Immature natural killer cell (primary cell): ENCODE results near the gene POC1A. TPM values are rescaled to one million over a fixed set of nuclear protein-coding genes. Genes with fewer than 3 reads are reported as not detected.
A peak's percentile ranks its signal among the peaks of the same experiment; 100 is the strongest.

Experiments used
- DNase-seq, 3 donors: peaks; one replicate each; pipeline ENCODE4 v3.0.0; 2022; ENCODE audit warnings: mixed read lengths in 1 of 3
- H3K27ac Mint-ChIP-seq, 6 donors: one replicate each; pipeline ENCODE4 v1.8.0; 2020; ENCODE audit warnings: mixed read lengths in 6 of 6, mild to moderate bottlenecking in 5 of 6, inconsistent platforms in 4 of 6, moderate library complexity in 3 of 6
- H3K27me3 Mint-ChIP-seq, 3 donors: one replicate each; pipeline ENCODE4 v1.8.0; 2020 to 2021; ENCODE audit warnings: low read depth in 3 of 3, mild to moderate bottlenecking in 3 of 3, mixed read lengths in 3 of 3, moderate library complexity in 3 of 3, inconsistent platforms in 1 of 3
- H3K36me3 Mint-ChIP-seq, 3 donors: one replicate each; pipeline ENCODE4 v1.8.0; 2020; ENCODE audit warnings: mixed read lengths in 3 of 3, inconsistent platforms in 2 of 3, mild to moderate bottlenecking in 2 of 3
- H3K4me1 Mint-ChIP-seq, 2 donors: one replicate each; pipeline ENCODE4 v1.8.0; 2020; ENCODE audit warnings: inconsistent platforms in 2 of 2, mild to moderate bottlenecking in 2 of 2, mixed read lengths in 2 of 2, moderate library complexity in 1 of 2
- H3K4me3 Mint-ChIP-seq, 5 donors: one replicate each; pipeline ENCODE4 v1.8.0; 2020; ENCODE audit warnings: mild to moderate bottlenecking in 5 of 5, mixed read lengths in 5 of 5, inconsistent platforms in 3 of 5, moderate library complexity in 3 of 5
- H3K9me3 Mint-ChIP-seq, 6 donors: one replicate each; pipeline ENCODE4 v1.8.0; 2020; ENCODE audit warnings: mild to moderate bottlenecking in 6 of 6, mixed read lengths in 6 of 6, inconsistent platforms in 4 of 6, moderate library complexity in 3 of 6
- polyA plus RNA-seq, 3 donors: library from polyadenylated mRNA; unstranded; fragments of 300-500 nt; fragmentation: Illumina TruSeq; gene quantifications; one replicate each; pipeline ENCODE4 v1.2.3, GENCODE V29; 2021

POC1A gene
- polyA plus RNA-seq, 3 donors from 2014 or later = 2.9 to 4.0 TPM; not detected in 1

GRCh38 chr3:52144034-52144795, 10.0 kb downstream of the POC1A start:
- H3K9me3 Mint-ChIP-seq = no peaks in the 10 kb centered on the region
- H3K27ac Mint-ChIP-seq = peak overlapping the region in 5 of 6 donors; percentile 42 to 75 (median 61)
- no peaks in the 10 kb centered on the region for H3K36me3 Mint-ChIP-seq
- H3K27me3 Mint-ChIP-seq = peaks cover 0 to 1% (median 0%) of the 10 kb centered on the region in 3 donors
- H3K4me3 Mint-ChIP-seq = no peak overlapping the region
- H3K4me1 Mint-ChIP-seq = peaks cover 6 to 7% of the 10 kb centered on the region in 2 donors
- peak; percentile 78 to 84 (median 80) for DNase-seq

GRCh38 chr3:52143616-52144015, 10.6 kb downstream of the POC1A start:
- Mint-ChIP-seq H3K36me3 (no peaks in the 10 kb centered on the region), H3K4me1 (peaks cover 6 to 7% of the 10 kb centered on the region in 2 donors), H3K27ac (peak overlapping the region in 1 of 6 donors; percentile 45), H3K27me3 (peaks cover 0 to 1% (median 0%) of the 10 kb centered on the region in 3 donors), H3K9me3 (no peaks in the 10 kb centered on the region), H3K4me3 (no peak overlapping the region)
- DNase-seq = no peak

GRCh38 chr3:52143156-52143555, 11.1 kb downstream of the POC1A start:
- H3K9me3 Mint-ChIP-seq = no peaks in the 10 kb centered on the region
- peaks cover 0 to 1% (median 0%) of the 10 kb centered on the region in 3 donors for H3K27me3 Mint-ChIP-seq
- H3K36me3 Mint-ChIP-seq = no peaks in the 10 kb centered on the region
- peaks cover 6 to 7% of the 10 kb centered on the region in 2 donors for H3K4me1 Mint-ChIP-seq
- peak overlapping the region in 1 of 6 donors; percentile 22 for H3K27ac Mint-ChIP-seq
- no peak for DNase-seq
- no peak overlapping the region for H3K4me3 Mint-ChIP-seq

GRCh38 chr3:52141751-52142150, 12.5 kb downstream of the POC1A start:
- H3K4me1 Mint-ChIP-seq = peaks cover 6 to 7% of the 10 kb centered on the region in 2 donors
- no peak for DNase-seq

GRCh38 chr3:52140769-52141168, 13.5 kb downstream of the POC1A start:
- H3K4me1 Mint-ChIP-seq = peaks cover 6 to 7% of the 10 kb centered on the region in 2 donors
- H3K27ac Mint-ChIP-seq = peak overlapping the region in 2 of 6 donors; percentile 7 to 14
- no peaks in the 10 kb centered on the region for H3K9me3 Mint-ChIP-seq
- H3K27me3 Mint-ChIP-seq = peaks cover 0 to 1% (median 0%) of the 10 kb centered on the region in 3 donors
- H3K36me3 Mint-ChIP-seq = no peaks in the 10 kb centered on the region
- DNase-seq = no peak
- no peak overlapping the region for H3K4me3 Mint-ChIP-seq

More at GRCh38 chr3:52141751-52142150, 12.5 kb downstream of the POC1A start:
- Mint-ChIP-seq H3K36me3 (no peaks in the 10 kb centered on the region), H3K27ac (no peak overlapping the region), H3K27me3 (peaks cover 0 to 1% (median 0%) of the 10 kb centered on the region in 3 donors), H3K4me3 (no peak overlapping the region), H3K9me3 (no peaks in the 10 kb centered on the region)

GRCh38 chr3:52140000-52140399, 14.2 kb downstream of the POC1A start:
- no peak for DNase-seq
- no peaks in the 10 kb centered on the region for H3K36me3 Mint-ChIP-seq
- H3K27ac Mint-ChIP-seq = no peak overlapping the region
- peaks cover 0 to 1% (median 0%) of the 10 kb centered on the region in 3 donors for H3K27me3 Mint-ChIP-seq
- peaks cover 7 to 8% of the 10 kb centered on the region in 2 donors for H3K4me1 Mint-ChIP-seq
- no peaks in the 10 kb centered on the region for H3K9me3 Mint-ChIP-seq
- no peak overlapping the region for H3K4me3 Mint-ChIP-seq

- H3K27me3 Mint-ChIP-seq = peaks cover 0 to 2% (median 0%) of the 10 kb centered on the region in 3 donors
- H3K4me3 Mint-ChIP-seq = no peak overlapping the region
- no peaks in the 10 kb centered on the region for H3K36me3 Mint-ChIP-seq
- DNase-seq = no peak
- no peak overlapping the region for H3K27ac Mint-ChIP-seq
- no peaks in the 10 kb centered on the region for H3K9me3 Mint-ChIP-seq
- peaks cover 6 to 8% of the 10 kb centered on the region in 2 donors for H3K4me1 Mint-ChIP-seq
Measured at GRCh38 chr3:52137311-52137710, 16.9 kb downstream of the POC1A start.

GRCh38 chr3:52136513-52136912, 17.7 kb downstream of the POC1A start:
- H3K4me1 Mint-ChIP-seq = peaks cover 6 to 8% of the 10 kb centered on the region in 2 donors
- H3K27me3 Mint-ChIP-seq = peaks cover 0 to 2% (median 0%) of the 10 kb centered on the region in 3 donors
- H3K27ac Mint-ChIP-seq = no peak overlapping the region
- H3K4me3 Mint-ChIP-seq = no peak overlapping the region
- no peaks in the 10 kb centered on the region for H3K9me3 Mint-ChIP-seq
- DNase-seq = no peak
- no peaks in the 10 kb centered on the region for H3K36me3 Mint-ChIP-seq

- Mint-ChIP-seq H3K27ac (peak overlapping the region in 1 of 6 donors; percentile 53), H3K4me3 (no peak overlapping the region), H3K36me3 (no peaks in the 10 kb centered on the region), H3K9me3 (no peaks in the 10 kb centered on the region), H3K27me3 (peaks cover 0 to 2% (median 0%) of the 10 kb centered on the region in 3 donors), H3K4me1 (peaks cover 6 to 8% of the 10 kb centered on the region in 2 donors)
- no peak for DNase-seq
Measured at GRCh38 chr3:52135332-52135731, 18.9 kb downstream of the POC1A start.

GRCh38 chr3:52134761-52135160, 19.5 kb downstream of the POC1A start:
- Mint-ChIP-seq H3K4me1 (peaks cover 6 to 8% of the 10 kb centered on the region in 2 donors), H3K27me3 (peaks cover 0 to 2% (median 0%) of the 10 kb centered on the region in 3 donors), H3K4me3 (no peak overlapping the region), H3K27ac (peak overlapping the region in 4 of 6 donors; percentile 53 to 75 (median 65)), H3K36me3 (no peaks in the 10 kb centered on the region), H3K9me3 (no peaks in the 10 kb centered on the region)
- no peak for DNase-seq

- H3K36me3 Mint-ChIP-seq = no peaks in the 10 kb centered on the region
- no peak overlapping the region for H3K4me3 Mint-ChIP-seq
- peaks cover 6 to 8% of the 10 kb centered on the region in 2 donors for H3K4me1 Mint-ChIP-seq
- no peak for DNase-seq
- H3K27me3 Mint-ChIP-seq = peaks cover 0 to 2% (median 0%) of the 10 kb centered on the region in 3 donors
- no peak overlapping the region for H3K27ac Mint-ChIP-seq
- H3K9me3 Mint-ChIP-seq = no peaks in the 10 kb centered on the region
Measured at GRCh38 chr3:52132930-52133329, 21.3 kb downstream of the POC1A start.

GRCh38 chr3:52132041-52132440, 22.2 kb downstream of the POC1A start:
- Mint-ChIP-seq H3K4me1 (peaks cover 6 to 8% of the 10 kb centered on the region in 2 donors), H3K27ac (no peak overlapping the region), H3K4me3 (no peak overlapping the region), H3K36me3 (no peaks in the 10 kb centered on the region), H3K9me3 (no peaks in the 10 kb centered on the region), H3K27me3 (peaks cover 0 to 3% (median 0%) of the 10 kb centered on the region in 3 donors)
- DNase-seq = no peak

GRCh38 chr3:52130966-52131622, 23.1 kb downstream of the POC1A start:
- no peaks in the 10 kb centered on the region for H3K36me3 Mint-ChIP-seq
- H3K4me1 Mint-ChIP-seq = peaks cover 6 to 8% of the 10 kb centered on the region in 2 donors
- no peak overlapping the region for H3K4me3 Mint-ChIP-seq
- no peak for DNase-seq
- peaks cover 0 to 5% (median 0%) of the 10 kb centered on the region in 3 donors for H3K27me3 Mint-ChIP-seq
- no peaks in the 10 kb centered on the region for H3K9me3 Mint-ChIP-seq
- no peak overlapping the region for H3K27ac Mint-ChIP-seq

- DNase-seq = no peak
- peak overlapping the region in 1 of 6 donors; percentile 49 for H3K27ac Mint-ChIP-seq
- no peaks in the 10 kb centered on the region for H3K9me3 Mint-ChIP-seq
- peaks cover 0 to 3% (median 0%) of the 10 kb centered on the region in 3 donors for H3K36me3 Mint-ChIP-seq
- H3K4me3 Mint-ChIP-seq = no peak overlapping the region
- H3K4me1 Mint-ChIP-seq = no peaks in the 10 kb centered on the region
- H3K27me3 Mint-ChIP-seq = peaks cover 0 to 7% (median 0%) of the 10 kb centered on the region in 3 donors
Measured at GRCh38 chr3:52128118-52128683, 26.0 kb downstream of the POC1A start.
